HG03565 (cell line): ENCODE measurements around the gene ZSWIM3.
"Not testable (repeated sequence)": the region's sequence is repeated elsewhere in the genome, so short reads cannot be mapped to it uniquely, and the experiment has no call there.

Experiments used
- ATAC-seq: cut with Tn5 transposase; IDR thresholded peaks from one replicate; pipeline ENCODE4 v1.9.1; 2021; ENCODE audit warnings: mild to moderate bottlenecking, moderate library complexity; ENCODE audit not compliant: unreplicated experiment

Gene ZSWIM3

DNA sequence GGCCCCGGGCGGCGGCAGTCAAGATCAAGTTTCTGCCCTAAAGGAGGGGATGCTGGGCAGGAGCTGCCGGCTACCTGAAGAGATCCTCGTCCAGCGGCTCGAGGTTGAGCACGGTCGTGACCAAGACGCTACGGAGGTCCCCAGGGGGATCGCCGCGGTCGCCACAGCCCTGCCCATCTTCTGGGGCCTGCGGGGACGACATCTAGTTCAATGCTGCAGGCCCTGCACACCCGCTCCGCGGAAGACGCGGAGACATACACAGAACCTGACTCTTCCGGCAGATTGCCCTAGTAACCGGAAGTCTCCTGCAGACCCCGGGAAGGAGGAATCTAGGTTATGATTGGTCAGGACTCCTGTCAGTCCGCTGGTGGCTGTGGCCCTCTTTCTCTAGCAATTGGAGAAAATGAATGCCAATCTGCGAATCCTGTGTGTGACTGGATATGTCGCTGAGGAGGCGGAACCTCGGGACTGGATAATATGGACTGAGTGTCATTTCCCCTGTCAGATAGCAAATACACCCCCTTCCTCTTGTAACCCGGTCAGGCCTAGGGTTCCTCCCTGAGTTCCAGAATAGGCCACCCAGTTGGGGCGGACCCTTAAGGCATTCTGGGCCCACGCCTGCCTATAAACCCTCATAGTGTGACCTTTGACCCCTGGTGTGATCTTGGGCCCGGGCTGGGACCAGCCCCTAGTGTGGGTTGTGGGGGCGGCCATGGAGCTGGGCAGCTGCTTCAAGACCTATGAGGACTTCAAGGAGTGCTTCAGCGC, at the start of gene ZSWIM3, which contains the start of gene ACOT8:
Gene ZSWIM3, plus strand, starts transcription at position 501 of the 768 bp plus-strand sequence. Its CDS starts 212 bp downstream, at position 713.
Gene ACOT8, minus strand, starts transcription at position 279 of the 768 bp plus-strand sequence. Its CDS starts 77 bp downstream, at position 202.
- peak; percentile 94 for ATAC-seq

DNA sequence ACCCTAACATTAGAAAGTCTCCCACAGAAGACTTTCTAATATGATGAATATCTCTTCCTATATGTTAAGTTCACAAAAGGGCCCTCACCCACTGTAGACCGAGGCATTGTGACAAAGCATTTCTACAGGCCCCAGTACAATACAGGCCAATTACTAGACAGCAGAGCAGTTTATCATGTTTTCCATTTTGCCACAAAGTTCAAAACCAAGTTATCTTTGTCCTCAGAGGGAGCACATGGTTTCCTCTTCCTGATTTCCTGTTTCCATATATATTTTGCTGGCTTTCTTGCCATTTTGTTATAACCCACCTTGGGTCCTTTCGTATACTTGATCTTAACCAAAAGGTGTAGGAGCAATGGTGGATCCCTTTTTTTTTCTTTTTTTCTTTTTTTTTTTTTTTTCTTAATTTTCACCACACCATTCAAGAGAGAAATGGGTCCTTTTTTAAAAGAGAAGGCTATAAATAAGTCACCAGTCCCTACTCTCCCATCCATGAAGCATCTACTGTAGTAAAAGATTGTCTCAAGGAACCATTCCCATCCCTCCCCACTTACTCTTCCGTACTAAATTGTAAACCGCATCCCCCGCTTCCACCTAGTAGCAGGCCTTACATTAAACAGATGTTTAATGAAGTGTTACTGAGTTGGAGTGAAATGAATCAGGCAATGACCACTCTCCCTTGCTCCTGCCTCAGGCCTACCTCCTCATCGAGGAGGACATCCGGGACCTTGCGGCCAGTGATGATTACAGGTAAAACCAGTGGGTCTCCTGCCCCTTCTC, 47.0 kb upstream of the ZSWIM3 start:
- no peak for ATAC-seq

DNA sequence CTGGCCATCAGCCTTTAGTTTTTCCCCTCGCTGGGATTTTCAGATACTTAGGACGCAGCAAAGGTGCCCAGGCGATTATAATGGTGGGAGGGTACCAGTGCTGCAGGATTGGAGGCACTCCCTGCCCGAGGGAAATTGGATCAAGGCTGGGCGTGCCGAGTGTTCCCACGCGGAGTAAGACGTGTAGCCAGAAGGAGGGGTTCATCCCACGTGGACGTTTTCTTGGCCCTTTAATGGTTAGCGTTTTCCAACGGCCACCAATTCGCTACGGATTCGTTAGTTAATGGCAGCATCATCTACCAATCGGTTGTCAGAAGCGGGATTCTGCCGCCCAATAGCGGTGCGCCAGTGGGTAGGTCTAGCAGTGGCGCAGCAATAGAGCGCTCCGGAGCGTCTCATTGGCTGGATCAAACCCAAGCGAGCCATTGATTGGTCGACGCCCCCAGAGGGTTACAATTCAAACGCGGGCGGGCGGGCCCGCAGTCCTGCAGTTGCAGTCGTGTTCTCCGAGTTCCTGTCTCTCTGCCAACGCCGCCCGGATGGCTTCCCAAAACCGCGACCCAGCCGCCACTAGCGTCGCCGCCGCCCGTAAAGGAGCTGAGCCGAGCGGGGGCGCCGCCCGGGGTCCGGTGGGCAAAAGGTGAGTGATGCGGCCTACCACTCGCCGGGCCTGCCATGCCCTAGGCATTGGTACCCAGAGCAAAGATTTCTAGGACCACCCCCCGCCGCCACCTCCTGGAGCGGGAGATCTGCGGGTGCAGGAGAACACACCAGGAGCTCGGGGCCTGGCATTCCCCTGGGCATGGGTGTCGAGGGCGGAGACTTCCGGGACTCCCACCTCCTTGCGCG, 45.0 kb upstream of the ZSWIM3 start, which contains the start of gene UBE2C:
Gene UBE2C, plus strand, starts transcription at position 488 of the 849 bp plus-strand sequence. Its CDS starts 52 bp downstream, at position 540.
- peak; percentile 97 for ATAC-seq

DNA sequence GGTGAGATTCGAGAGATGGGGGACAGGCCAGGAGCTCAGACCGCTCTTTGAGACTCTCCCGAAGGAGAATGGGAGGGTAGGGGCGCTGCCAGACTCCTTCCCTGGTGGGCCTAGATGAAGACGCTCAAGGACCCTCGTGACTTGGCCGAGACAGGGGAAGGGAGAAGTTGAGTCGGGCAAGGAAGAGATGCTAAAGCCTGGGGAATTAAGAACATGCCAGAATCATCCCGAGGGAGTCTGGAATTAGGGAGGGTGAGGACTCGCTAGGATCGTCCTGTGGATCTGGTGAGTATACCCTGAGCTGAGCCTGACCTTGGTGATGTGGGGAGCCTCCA, 44.4 kb upstream of the ZSWIM3 start:
- ATAC-seq = no peak

DNA sequence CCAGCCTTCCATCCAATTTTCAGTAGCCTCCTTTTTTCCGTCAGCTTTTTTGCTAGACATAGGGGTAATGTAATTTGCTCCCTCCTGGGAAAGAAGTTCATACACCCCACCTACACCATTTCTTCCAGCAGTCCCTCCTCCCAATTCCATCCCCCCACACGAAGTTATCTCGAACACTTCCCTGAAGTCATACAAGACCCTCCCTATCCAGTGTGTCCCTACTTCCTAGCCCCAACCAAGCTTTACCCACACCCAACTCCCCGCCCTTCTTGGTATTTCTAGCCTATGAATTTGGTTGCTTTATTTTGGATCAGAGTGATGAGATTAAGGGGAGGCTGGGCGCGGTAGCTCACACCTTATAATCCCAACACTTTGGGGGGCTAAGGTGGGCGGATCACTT, 43.9 kb upstream of the ZSWIM3 start:
- no peak for ATAC-seq

DNA sequence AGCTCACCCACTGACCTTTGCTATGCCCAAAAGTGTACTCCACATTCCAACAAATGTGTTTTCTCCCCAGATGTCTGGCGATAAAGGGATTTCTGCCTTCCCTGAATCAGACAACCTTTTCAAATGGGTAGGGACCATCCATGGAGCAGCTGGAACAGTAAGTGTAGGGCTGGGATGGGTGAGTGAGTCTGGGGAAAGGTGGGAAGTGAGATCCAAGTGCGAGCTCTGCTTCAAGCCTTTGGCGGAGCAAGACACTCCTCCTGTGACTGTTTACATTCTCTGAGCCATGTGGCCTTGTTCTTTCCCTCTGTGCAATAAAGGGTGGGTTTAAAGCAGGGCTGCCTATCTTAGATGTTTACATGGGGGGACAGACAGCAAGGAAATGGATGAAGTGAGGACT, 43.1 kb upstream of the ZSWIM3 start:
- no peak for ATAC-seq

DNA sequence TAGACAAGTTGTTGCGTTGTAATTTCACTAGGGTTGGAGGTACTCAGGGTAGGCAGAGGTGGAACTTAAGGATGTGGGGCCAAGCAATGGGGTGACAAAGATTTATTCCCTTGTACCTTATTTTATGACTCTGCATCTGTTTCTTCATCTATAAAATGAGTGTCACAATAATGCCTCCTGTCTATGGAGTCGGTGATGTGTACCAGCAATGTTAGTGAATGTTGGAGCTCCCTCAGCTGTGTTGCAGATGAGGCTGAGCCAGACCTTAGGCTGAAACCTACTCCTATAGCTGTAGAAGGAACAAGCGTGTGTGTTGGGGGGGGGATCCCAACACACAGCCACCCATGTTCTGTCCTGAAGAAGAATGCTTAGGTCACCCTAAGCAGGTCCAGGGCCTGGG, 40.5 kb upstream of the ZSWIM3 start:
- no peak for ATAC-seq

DNA sequence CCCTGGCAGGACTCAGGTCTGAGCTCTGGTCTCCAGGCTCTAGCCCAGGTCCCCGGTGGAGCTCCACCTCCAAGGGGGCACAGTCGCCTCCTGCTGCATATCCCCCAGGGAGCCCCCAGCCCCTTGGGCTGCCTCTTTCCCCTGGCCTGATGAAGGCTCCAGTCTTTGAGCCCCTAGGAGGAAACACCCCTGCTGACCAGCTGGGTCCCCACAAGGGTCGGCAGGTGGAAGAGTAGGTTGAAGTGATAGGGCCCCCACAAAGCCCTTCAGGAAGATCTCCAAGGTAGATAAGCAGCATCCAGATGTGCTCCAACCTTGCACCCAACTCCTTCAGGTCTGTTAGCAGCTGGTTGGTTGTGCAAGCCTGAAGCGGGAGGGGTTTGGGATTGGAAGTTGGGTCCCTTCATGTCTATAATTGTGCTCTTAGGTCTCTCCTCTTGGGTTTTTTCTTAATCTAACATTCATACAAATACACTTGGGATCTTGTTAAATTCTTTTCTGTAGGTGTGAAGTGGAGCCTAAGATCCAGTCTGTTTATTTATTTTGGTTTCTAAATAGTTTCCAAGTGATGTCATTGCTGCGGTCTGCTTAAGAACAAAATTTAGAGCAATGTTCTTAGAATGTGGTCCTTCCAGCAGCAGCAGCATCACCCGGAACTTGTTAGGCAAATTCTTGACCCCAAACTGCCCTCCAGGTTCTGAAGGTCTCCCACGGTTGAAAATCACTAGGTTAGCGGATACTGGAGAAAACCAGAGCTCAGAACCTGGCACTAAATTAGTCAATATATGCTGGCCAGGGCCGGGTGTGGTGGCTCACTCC, 39.8 kb upstream of the ZSWIM3 start:
- ATAC-seq = no peak

DNA sequence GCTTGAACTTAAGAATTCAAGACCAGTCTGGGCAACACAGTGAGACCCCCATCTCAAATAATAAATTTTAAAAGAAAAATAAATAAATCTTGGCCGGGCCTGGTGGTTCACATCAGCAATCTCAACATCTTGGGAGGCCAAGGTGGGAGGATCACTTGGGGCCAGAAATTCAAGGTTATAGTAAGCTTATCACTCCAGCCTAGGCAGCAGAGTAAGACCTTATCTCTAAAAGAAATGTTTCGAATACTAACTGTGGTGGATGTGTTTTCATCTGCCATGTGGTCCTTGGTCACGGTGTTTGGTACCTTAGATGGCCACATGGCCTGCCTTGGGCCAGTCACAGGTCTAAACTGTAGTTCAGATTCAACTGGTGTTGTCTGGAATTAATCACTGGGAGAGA, 39.2 kb upstream of the ZSWIM3 start:
- ATAC-seq = no peak

DNA sequence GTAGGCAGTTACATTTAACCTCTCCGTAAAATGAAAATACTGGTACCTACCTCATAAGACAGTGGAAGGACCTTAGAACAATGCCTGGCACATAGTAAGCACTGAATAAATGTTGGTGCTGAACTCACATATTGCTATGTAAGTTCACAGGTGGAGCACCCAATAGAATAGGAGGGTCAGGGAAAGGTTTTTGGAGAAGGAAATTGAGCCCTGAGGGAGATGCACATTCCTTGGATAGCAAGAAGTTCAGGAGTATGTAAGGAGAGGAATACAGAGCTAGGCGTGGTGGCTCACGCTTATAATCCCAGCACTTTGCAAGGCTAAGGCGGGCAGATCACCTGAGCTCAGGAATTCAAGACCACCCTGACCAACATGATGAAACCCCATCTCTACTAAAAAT, 37.9 kb upstream of the ZSWIM3 start:
- ATAC-seq = no peak

DNA sequence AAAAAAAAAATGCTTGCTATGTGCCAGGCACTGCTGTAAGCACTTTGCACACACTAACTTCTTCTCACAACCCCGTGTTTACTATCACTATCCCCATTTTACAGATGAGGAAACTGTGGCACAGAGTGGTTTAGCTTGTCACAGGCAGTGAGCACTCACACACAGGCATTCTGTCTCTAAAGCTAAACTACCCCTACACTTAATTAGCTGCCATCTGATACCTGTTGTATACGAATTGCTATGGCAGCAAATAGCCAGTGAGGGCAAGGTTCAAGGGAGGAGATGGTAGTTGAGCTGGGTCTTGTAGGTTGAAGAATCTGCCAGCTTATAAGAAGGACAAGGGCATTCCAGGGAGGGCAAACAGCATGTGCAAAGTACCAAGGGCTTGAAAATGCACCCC, 35.5 kb upstream of the ZSWIM3 start:
- ATAC-seq = no peak

DNA sequence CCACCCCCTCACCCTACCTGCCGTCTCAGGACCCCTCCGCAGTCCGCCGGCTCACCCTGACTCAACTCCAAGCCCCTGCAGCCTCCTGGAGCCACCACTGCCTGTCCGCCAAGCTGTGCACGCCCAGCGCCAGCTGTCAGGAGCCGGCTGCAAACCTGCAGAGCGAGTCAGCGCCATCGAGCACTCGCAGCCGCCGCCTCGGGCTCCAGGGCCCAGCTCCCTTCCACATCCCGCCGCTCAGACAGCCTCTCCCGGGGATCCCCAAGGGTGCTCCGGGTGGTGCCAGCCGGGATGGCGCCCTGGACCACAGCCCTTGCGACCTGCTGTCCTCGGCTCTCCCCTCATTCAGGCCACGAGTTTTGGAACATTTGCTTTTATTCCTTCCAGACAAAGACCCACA, 34.6 kb upstream of the ZSWIM3 start:
- no peak for ATAC-seq

DNA sequence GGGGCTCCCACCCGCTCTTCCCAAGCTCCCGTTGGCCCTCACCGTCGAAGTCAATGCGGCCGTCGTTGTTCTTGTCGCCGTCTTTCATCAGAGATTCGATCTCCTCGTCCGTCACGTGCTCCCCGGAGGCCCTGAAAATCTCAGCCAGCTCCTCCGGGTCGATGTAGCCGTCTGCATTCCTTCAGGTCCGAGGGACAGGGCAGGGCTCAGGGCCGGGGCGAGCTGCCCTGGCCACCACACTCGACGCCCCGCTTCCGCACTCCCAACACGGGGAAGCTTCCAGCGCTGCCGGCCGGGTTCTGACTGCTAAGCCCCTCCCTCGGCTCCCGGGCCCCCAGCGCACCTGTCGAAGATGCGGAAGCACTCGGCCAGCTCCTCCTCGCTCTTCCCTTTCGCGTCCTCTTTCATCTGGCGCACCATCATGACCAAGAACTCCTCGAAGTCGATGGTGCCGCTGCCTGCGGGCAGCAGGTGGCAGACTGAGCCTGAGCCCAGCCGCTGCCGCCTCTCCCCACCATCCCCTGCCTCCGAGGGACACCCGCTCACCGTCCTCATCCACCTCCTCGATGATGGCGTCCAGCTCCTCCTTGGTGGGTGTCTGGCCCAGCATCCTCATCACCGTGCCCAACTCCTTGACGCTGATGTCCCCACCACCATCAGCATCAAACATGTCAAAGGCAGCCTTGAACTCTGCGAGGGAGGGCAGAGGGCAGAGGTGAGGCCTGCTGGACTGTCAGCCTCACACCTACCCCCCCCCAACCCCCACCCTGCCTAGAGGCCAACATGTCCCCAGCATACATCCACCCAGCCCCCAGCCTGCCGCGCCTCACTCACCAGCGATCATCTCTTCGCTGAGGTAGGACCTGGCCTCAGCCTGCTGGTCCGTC, 33.2 kb upstream of the ZSWIM3 start:
- ATAC-seq = no peak

DNA sequence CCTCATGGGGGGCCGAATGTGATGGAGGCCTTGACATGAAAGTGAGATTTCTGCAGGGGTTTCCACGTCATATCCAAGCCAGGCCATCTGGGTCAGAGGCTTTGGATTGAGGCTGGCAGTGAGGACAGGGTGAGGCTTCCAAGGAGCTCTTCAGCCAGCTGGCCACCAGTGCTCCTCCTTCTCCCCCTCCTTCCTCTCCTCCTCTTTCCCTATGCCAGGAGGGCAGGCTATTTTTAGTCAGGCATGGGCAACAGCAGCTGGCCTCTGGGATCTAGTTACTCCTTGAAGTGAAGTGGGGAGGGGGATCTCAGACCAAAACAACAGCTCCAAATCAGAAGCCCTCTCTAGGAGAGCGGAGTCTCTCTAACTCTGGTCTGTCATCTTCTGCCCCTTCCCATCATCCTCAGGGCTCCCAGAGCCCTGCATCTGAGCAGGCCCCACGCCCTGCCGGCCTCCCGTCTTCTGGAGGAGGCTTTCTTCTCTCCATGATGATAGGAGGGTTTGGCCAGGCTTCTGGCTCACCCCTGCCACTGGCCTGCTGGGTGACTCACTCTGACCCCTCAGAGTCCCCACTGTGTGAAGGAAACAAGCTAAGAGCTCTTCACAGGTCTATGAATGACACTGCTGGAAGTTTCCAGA, 30.9 kb upstream of the ZSWIM3 start:
- ATAC-seq = no peak

DNA sequence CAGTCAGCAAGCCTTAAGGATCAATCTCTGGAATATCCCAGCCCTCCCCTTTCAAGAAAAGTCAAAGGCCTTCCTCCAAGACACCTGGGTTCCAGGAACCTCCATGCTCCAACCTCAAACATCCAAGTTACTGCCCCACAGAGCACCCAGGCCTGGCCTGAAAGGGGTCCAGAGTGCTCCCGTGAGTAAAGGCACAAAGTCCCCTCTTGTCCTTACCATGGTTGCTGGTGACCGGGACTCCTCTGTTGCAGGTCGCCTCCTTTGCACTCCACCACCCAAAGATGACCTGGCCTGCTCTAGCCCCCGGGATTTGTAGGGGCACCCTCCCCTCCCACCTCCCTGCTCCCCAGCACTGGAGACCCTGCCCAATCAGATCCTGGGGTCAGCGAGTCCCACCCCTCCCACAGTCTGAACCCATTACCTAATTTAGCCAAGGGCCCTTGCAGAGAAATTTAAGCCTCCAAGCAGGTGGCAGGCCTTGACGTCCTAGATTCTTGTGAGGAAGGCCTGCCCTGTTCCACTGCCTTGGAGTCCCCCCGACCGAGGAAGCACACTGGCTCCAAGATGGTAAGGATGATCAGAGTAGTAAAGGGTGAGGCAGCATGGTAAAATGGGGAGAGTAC, 30.3 kb upstream of the ZSWIM3 start, which contains the start of gene TNNC2:
Gene TNNC2, minus strand, starts transcription at position 283 of the 623 bp plus-strand sequence. Its CDS starts 64 bp downstream, at position 219.
- ATAC-seq = no peak

DNA sequence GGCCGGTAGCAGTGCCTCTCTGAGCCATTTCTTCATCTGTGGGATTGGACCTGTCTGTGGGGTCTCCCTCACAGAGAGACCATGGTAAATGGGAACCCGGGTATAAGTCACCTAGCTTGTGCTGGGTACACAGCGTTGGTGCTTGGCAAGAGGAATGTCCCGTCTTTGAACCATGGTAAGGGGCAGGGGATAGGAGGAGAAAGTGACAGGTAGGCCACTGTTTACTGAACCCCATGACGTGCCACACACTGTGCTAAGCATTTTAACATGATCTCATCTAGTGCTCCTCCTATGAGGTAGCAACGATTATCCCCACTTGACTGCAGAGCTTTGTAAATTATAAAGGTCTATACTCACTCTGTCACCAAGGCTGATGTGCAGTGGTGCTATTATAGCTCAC, 29.7 kb upstream of the ZSWIM3 start:
- ATAC-seq = no peak

DNA sequence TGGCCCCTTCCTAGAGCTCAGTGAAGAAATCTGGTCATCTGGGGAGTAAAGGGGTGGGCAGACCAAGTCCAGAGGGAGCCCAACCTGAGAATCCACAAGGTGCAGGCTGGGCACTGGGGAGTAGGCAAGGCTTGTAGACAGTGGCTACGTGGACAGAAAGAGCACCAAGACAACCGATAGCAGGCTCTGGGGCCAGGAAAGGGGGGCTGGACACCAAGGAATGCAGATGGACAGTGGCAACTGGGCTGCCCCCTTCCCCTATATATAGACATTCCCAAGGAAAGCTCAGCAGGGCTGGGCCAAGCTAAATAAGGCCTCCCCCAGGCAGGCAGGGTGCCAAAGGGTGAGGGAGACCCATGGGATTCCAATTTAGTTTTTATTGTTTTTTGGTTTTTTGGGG, 28.8 kb upstream of the ZSWIM3 start:
- no peak for ATAC-seq

DNA sequence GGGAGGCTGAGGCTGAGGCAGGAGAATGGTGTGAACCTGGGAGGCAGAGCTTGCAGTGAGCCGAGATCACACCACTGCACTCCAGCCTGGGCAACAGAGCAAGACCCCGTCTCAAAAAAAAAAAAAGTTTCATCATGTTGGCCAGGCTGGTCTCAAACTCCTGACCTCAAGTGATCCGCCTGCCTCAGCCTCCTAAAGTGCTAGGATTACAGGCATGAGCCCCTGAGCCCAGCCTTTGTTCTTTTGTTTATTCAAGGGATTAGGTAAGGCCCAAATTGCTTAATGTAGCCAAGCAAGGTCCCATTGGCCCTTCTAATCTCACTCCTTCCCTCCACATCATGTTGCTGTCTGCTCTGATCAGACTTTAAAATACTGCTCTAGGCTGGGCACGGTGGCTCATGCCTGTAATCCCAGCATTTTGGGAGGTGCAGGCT, 27.7 kb upstream of the ZSWIM3 start:
- not testable (repeated sequence) for ATAC-seq
